ENCODE measurements around the gene LRRIQ3.

Gene LRRIQ3

DNA sequence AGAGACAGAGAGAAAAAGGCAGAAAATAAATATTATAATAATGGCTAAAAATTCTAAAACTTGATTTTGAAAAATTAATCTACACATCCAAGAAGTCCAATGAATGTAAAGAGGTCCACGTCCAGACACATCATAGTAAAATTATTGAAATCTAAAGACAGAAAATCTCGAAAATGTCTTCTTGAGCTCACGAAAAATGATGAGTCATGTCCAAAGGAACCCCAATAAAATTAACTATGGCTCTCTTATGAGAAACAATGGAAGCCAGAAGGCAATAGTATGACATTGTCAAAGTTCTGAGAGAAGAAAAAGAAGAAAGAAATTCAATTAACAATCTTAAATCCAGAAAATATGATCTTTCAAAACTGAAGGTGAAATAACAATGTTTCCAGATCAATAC is 84.6 kb downstream of the LRRIQ3 start:
- no peaks in the 10 kb centered on the region for H3K27me3 ChIP-seq (ENCODE audit: insufficient read depth, low read length)
- 96% methylated on average over 3 of the region's 3 CpGs for WGBS
- no peak overlapping the region for H3K4me3 ChIP-seq (ENCODE audit: low read length)
- H3K9me3 ChIP-seq (ENCODE audit: insufficient read depth, low read depth, low read length) = no peaks in the 10 kb centered on the region
- no peak overlapping the region for H3K27ac ChIP-seq (ENCODE audit: low read depth, low read length)
- no peak overlapping the region for H3K9ac ChIP-seq (ENCODE audit: low read depth, low read length)
- no peaks in the 10 kb centered on the region for H3K36me3 ChIP-seq (ENCODE audit: insufficient read depth, low read length)
- H3K4me1 ChIP-seq (ENCODE audit: insufficient read depth, low read length) = peaks cover 13% of the 10 kb centered on the region; the same call in 1 of the 2 replicates

GRCh38 chr1:74107394-74107793 is 90.6 kb downstream of the LRRIQ3 start:
- Histone ChIP-seq H3K4me1 (ENCODE audit: insufficient read depth, low read length) (no peaks in the 10 kb centered on the region), H3K4me3 (ENCODE audit: low read length) (no peak overlapping the region), H3K27ac (ENCODE audit: low read depth, low read length) (no peak overlapping the region), H3K9ac (ENCODE audit: low read depth, low read length) (no peak overlapping the region), H3K9me3 (ENCODE audit: insufficient read depth, low read depth, low read length) (no peaks in the 10 kb centered on the region), H3K27me3 (ENCODE audit: insufficient read depth, low read length) (no peaks in the 10 kb centered on the region), H3K36me3 (ENCODE audit: insufficient read depth, low read length) (no peaks in the 10 kb centered on the region)

GRCh38 chr1:74091371-74091770 is 106.6 kb downstream of the LRRIQ3 start:
- no peak overlapping the region for H3K9ac ChIP-seq (ENCODE audit: low read depth, low read length)
- WGBS = 100% methylated on average over 1 of the region's 1 CpG
- no peak overlapping the region for H3K27ac ChIP-seq (ENCODE audit: low read depth, low read length)
- H3K4me3 ChIP-seq (ENCODE audit: low read length) = no peak overlapping the region
- no peaks in the 10 kb centered on the region for H3K4me1 ChIP-seq (ENCODE audit: insufficient read depth, low read length)
- no peaks in the 10 kb centered on the region for H3K27me3 ChIP-seq (ENCODE audit: insufficient read depth, low read length)
- peaks cover 31% of the 10 kb centered on the region for H3K9me3 ChIP-seq (ENCODE audit: insufficient read depth, low read depth, low read length)
- H3K36me3 ChIP-seq (ENCODE audit: insufficient read depth, low read length) = no peaks in the 10 kb centered on the region

- no peaks in the 10 kb centered on the region for H3K4me1 ChIP-seq (ENCODE audit: insufficient read depth, low read length)
- no peak overlapping the region for H3K9ac ChIP-seq (ENCODE audit: low read depth, low read length)
- H3K27me3 ChIP-seq (ENCODE audit: insufficient read depth, low read length) = no peaks in the 10 kb centered on the region
- no peak overlapping the region for H3K27ac ChIP-seq (ENCODE audit: low read depth, low read length)
- no peaks in the 10 kb centered on the region for H3K36me3 ChIP-seq (ENCODE audit: insufficient read depth, low read length)
- H3K4me3 ChIP-seq (ENCODE audit: low read length) = no peak overlapping the region
- WGBS = 100% methylated on average over 1 of the region's 1 CpG
- no peaks in the 10 kb centered on the region for H3K9me3 ChIP-seq (ENCODE audit: insufficient read depth, low read depth, low read length)
Observed at GRCh38 chr1:74083128-74083527, 114.8 kb downstream of the LRRIQ3 start.

- Histone ChIP-seq H3K4me3 (ENCODE audit: low read length) (no peak overlapping the region), H3K9ac (ENCODE audit: low read depth, low read length) (no peak overlapping the region), H3K4me1 (ENCODE audit: insufficient read depth, low read length) (no peaks in the 10 kb centered on the region)
Observed at GRCh38 chr1:74065081-74065480, 132.9 kb downstream of the LRRIQ3 start.

DNA sequence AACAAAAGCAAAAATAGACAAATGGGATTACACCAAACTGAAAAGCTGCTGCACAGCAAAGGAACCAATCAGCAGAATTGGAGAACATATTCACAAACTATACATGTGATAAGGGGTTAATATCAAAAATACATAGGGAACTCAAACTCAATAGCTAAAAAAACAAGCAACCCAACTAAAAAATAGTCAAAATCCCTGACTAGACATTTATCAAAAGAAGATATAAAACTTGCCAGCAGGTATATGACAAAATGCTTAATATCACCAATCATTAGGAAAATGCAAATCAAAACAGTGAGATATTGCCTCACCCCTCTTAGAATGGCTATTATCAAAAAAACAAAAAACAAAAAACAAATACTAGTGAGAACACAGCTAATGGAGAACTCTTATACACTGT is 140.3 kb downstream of the LRRIQ3 start:
- Histone ChIP-seq H3K27me3 (ENCODE audit: insufficient read depth, low read length) (no peaks in the 10 kb centered on the region), H3K9me3 (ENCODE audit: insufficient read depth, low read depth, low read length) (no peaks in the 10 kb centered on the region), H3K9ac (ENCODE audit: low read depth, low read length) (no peak overlapping the region), H3K4me3 (ENCODE audit: low read length) (no peak overlapping the region), H3K27ac (ENCODE audit: low read depth, low read length) (no peak overlapping the region), H3K4me1 (ENCODE audit: insufficient read depth, low read length) (no peaks in the 10 kb centered on the region), H3K36me3 (ENCODE audit: insufficient read depth, low read length) (no peaks in the 10 kb centered on the region)

More at GRCh38 chr1:74065081-74065480, 132.9 kb downstream of the LRRIQ3 start:
- H3K36me3 ChIP-seq (ENCODE audit: insufficient read depth, low read length) = no peaks in the 10 kb centered on the region
- H3K9me3 ChIP-seq (ENCODE audit: insufficient read depth, low read depth, low read length) = no peaks in the 10 kb centered on the region
- no peaks in the 10 kb centered on the region for H3K27me3 ChIP-seq (ENCODE audit: insufficient read depth, low read length)
- no peak overlapping the region for H3K27ac ChIP-seq (ENCODE audit: low read depth, low read length)

- Histone ChIP-seq H3K36me3 (ENCODE audit: insufficient read depth, low read length) (no peaks in the 10 kb centered on the region), H3K27me3 (ENCODE audit: insufficient read depth, low read length) (no peaks in the 10 kb centered on the region), H3K27ac (ENCODE audit: low read depth, low read length) (no peak overlapping the region), H3K9me3 (ENCODE audit: insufficient read depth, low read depth, low read length) (no peaks in the 10 kb centered on the region), H3K4me3 (ENCODE audit: low read length) (no peak overlapping the region), H3K4me1 (ENCODE audit: insufficient read depth, low read length) (no peaks in the 10 kb centered on the region), H3K9ac (ENCODE audit: low read depth, low read length) (no peak overlapping the region)
- WGBS = 100% methylated on average over 1 of the region's 1 CpG
Observed at GRCh38 chr1:74053407-74053806, 144.6 kb downstream of the LRRIQ3 start.

GRCh38 chr1:74050386-74050785 is 147.6 kb downstream of the LRRIQ3 start:
- Histone ChIP-seq H3K4me1 (ENCODE audit: insufficient read depth, low read length) (no peaks in the 10 kb centered on the region), H3K9ac (ENCODE audit: low read depth, low read length) (no peak overlapping the region), H3K9me3 (ENCODE audit: insufficient read depth, low read depth, low read length) (no peaks in the 10 kb centered on the region), H3K27ac (ENCODE audit: low read depth, low read length) (no peak overlapping the region), H3K27me3 (ENCODE audit: insufficient read depth, low read length) (no peaks in the 10 kb centered on the region), H3K36me3 (ENCODE audit: insufficient read depth, low read length) (no peaks in the 10 kb centered on the region), H3K4me3 (ENCODE audit: low read length) (no peak overlapping the region)
- 96% methylated on average over 2 of the region's 2 CpGs for WGBS

- Histone ChIP-seq H3K36me3 (ENCODE audit: insufficient read depth, low read length) (no peaks in the 10 kb centered on the region), H3K27me3 (ENCODE audit: insufficient read depth, low read length) (no peaks in the 10 kb centered on the region), H3K4me3 (ENCODE audit: low read length) (no peak overlapping the region), H3K27ac (ENCODE audit: low read depth, low read length) (no peak overlapping the region), H3K9me3 (ENCODE audit: insufficient read depth, low read depth, low read length) (no peaks in the 10 kb centered on the region), H3K4me1 (ENCODE audit: insufficient read depth, low read length) (no peaks in the 10 kb centered on the region), H3K9ac (ENCODE audit: low read depth, low read length) (no peak overlapping the region)
- WGBS = 93% methylated on average over 3 of the region's 3 CpGs
Observed at GRCh38 chr1:74038042-74038441, 159.9 kb downstream of the LRRIQ3 start.

DNA sequence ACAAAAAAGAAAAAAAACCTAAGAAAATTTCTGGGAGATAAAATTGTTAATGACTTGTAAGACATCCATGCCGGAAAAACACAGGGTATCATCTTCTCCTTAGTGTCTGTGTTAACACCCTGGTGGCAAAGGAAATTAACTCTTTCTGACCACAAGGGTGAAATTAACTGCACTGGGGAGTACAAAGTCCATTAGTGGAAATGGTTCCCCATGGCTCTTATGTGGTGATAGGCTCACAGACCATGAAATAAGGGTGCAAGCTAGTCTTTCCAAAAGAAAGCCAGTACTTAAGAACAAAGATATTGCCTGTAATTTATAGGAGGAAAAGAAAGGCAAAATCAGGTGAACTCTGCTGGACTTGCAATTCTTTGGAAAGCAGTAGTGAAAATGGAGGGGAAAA is 185.4 kb downstream of the LRRIQ3 start:
- Histone ChIP-seq H3K4me1 (ENCODE audit: insufficient read depth, low read length) (no peaks in the 10 kb centered on the region), H3K4me3 (ENCODE audit: low read length) (no peak overlapping the region), H3K27me3 (ENCODE audit: insufficient read depth, low read length) (no peaks in the 10 kb centered on the region), H3K27ac (ENCODE audit: low read depth, low read length) (no peak overlapping the region), H3K9me3 (ENCODE audit: insufficient read depth, low read depth, low read length) (no peaks in the 10 kb centered on the region), H3K9ac (ENCODE audit: low read depth, low read length) (no peak overlapping the region), H3K36me3 (ENCODE audit: insufficient read depth, low read length) (no peaks in the 10 kb centered on the region)
- 0% methylated on average over 1 of the region's 1 CpG for WGBS

DNA sequence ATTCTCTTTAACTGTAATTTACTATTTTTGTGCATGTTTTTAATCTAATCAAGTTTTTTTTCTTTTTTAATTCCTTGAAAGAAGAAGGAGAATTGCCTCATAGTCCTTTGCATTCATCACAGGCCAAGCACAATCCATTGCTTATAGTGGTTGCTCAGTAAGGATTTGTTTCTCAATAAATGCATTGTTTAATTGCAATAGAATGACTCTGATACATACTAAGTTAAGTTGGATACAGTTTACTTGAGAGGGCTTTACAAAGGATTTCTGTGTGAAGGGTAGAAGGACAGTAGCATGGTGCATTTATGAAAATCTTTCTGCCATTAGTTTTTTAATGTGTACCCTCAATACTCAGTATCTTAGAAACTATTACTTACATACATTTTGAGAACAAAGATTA is 186.2 kb downstream of the LRRIQ3 start:
- Histone ChIP-seq H3K36me3 (ENCODE audit: insufficient read depth, low read length) (no peaks in the 10 kb centered on the region), H3K27ac (ENCODE audit: low read depth, low read length) (no peak overlapping the region), H3K4me3 (ENCODE audit: low read length) (no peak overlapping the region), H3K27me3 (ENCODE audit: insufficient read depth, low read length) (no peaks in the 10 kb centered on the region), H3K9ac (ENCODE audit: low read depth, low read length) (no peak overlapping the region), H3K9me3 (ENCODE audit: insufficient read depth, low read depth, low read length) (no peaks in the 10 kb centered on the region), H3K4me1 (ENCODE audit: insufficient read depth, low read length) (no peaks in the 10 kb centered on the region)

DNA sequence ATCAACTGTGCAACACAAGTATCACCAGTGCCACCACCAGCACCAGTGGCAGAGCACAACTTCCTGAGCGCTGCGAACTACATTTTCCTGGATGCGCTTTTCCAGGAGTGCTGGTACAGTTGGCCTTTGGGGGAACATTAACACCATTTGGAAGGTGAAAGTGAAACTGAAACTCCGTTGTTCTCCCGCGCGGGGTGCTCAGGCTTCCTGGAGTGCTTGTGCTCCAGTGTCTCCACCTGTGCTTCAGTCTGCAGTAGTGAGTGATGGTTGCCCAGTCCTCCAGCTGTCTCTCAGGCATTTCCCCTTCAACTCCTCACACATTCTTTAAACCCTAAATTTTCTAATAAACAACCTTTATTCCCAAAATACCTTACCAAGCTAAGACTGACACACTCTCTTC is 187.8 kb downstream of the LRRIQ3 start:
- Histone ChIP-seq H3K36me3 (ENCODE audit: insufficient read depth, low read length) (no peaks in the 10 kb centered on the region), H3K9ac (ENCODE audit: low read depth, low read length) (no peak overlapping the region), H3K4me3 (ENCODE audit: low read length) (no peak overlapping the region), H3K4me1 (ENCODE audit: insufficient read depth, low read length) (no peaks in the 10 kb centered on the region), H3K9me3 (ENCODE audit: insufficient read depth, low read depth, low read length) (no peaks in the 10 kb centered on the region), H3K27me3 (ENCODE audit: insufficient read depth, low read length) (no peaks in the 10 kb centered on the region), H3K27ac (ENCODE audit: low read depth, low read length) (no peak overlapping the region)
- 89% methylated on average over 7 of the region's 7 CpGs for WGBS
